ENCODE data around the gene FCRL4. TPM values are rescaled to one million over a fixed set of nuclear protein-coding genes. Genes with fewer than 3 reads are reported as not detected.

FCRL4 gene
- total and polyA plus RNA-seq, 4 donors: 0.05 to 0.57 TPM; not detected in 2

DNA sequence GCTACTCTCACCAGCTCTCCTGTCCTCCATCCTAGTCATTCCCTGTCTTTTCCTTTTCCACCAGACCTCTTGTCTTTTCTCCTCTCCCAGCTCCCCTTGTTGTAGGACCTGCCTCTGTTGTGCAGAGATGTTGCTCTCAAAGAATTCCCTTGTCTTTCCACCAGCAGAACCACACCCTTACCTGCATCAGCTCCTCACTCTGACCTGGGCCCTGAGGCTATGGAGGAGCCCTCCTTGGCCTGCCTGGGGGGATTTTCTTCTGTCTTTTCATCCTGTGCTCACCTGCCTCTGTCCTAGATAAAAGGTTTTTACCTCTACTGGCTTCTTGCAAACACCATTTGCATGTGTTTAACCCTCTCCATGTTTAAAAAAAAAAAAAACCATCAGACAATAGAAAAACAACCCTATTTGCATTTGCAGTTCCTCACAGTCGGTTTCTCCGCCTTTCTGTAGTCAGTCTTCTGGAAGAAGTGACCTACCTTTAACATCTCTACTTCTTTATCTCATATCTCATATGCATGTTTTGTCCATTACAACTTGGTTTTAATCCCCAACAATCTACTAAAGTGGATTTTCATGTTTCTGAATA is 57.6 kb downstream of the FCRL4 start:
- WGBS, 2 donors: 29 to 78% methylated on average over 2 of the region's 2 CpGs
- TF ChIP-seq, protein P1, sequence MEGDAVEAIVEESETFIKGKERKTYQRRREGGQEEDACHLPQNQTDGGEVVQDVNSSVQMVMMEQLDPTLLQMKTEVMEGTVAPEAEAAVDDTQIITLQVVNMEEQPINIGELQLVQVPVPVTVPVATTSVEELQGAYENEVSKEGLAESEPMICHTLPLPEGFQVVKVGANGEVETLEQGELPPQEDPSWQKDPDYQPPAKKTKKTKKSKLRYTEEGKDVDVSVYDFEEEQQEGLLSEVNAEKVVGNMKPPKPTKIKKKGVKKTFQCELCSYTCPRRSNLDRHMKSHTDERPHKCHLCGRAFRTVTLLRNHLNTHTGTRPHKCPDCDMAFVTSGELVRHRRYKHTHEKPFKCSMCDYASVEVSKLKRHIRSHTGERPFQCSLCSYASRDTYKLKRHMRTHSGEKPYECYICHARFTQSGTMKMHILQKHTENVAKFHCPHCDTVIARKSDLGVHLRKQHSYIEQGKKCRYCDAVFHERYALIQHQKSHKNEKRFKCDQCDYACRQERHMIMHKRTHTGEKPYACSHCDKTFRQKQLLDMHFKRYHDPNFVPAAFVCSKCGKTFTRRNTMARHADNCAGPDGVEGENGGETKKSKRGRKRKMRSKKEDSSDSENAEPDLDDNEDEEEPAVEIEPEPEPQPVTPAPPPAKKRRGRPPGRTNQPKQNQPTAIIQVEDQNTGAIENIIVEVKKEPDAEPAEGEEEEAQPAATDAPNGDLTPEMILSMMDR (IDR thresholded peaks at IDR 0.05; ENCODE audit: control extremely low read depth, extremely low read depth): no peak
- ATAC-seq (ENCODE audit: insufficient read depth, low FRiP score): no peak
- no peak for DNase-seq
- H3K4me1 ChIP-seq (ENCODE audit: control insufficient read depth in 5 of 5, insufficient read depth in 5 of 5, low read length in 5 of 5): no peaks in the 10 kb centered on the region
- H3K36me3 ChIP-seq (ENCODE audit: control insufficient read depth in 4 of 4, insufficient read depth in 4 of 4, low read length in 4 of 4): no peaks in the 10 kb centered on the region
- no peak overlapping the region for H3K27ac ChIP-seq (ENCODE audit: low read depth in 1 of 2, low read length in 1 of 2)
- H3K9me3 ChIP-seq (ENCODE audit: control insufficient read depth in 4 of 4, insufficient read depth in 3 of 4, low read length in 3 of 4): no peaks in the 10 kb centered on the region
- H3K4me3 ChIP-seq: no peak overlapping the region
- H3K9ac ChIP-seq (ENCODE audit: insufficient read depth in 1 of 2, low read length in 2 of 2): no peak overlapping the region
- peaks cover 0 to 2% (median 0%) of the 10 kb centered on the region in 3 donors for H3K27me3 ChIP-seq (ENCODE audit: control insufficient read depth in 3 of 3, insufficient read depth in 3 of 3, low read length in 2 of 3)

DNA sequence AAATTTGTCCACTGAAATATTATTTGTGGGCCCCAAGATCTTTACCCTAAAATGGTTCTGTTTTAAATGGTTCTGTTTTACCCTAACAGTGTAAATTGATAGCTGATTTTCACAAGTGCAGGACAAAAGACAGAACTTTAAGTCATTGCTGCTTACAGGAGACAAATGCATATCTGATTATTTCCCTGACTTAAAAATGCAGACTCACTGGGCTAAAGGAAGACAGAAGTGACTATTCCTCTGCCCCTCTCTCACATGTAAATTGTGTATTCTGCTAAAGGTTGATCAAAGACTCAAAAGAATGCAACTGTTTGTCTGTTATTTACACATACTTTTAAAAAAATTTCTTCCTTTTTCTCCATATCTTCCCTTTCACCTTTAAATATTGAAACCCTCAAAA is 58.3 kb downstream of the FCRL4 start:
- no peak for DNase-seq
- Histone ChIP-seq H3K36me3 (ENCODE audit: control insufficient read depth in 4 of 4, insufficient read depth in 4 of 4, low read length in 4 of 4) (no peaks in the 10 kb centered on the region), H3K4me1 (ENCODE audit: control insufficient read depth in 5 of 5, insufficient read depth in 5 of 5, low read length in 5 of 5) (no peaks in the 10 kb centered on the region), H3K9ac (ENCODE audit: insufficient read depth in 1 of 2, low read length in 2 of 2) (no peak overlapping the region), H3K27ac (ENCODE audit: low read depth in 1 of 2, low read length in 1 of 2) (no peak overlapping the region), H3K27me3 (ENCODE audit: control insufficient read depth in 3 of 3, insufficient read depth in 3 of 3, low read length in 2 of 3) (peaks cover 0 to 2% (median 0%) of the 10 kb centered on the region in 3 donors), H3K4me3 (no peak overlapping the region), H3K9me3 (ENCODE audit: control insufficient read depth in 4 of 4, insufficient read depth in 3 of 4, low read length in 3 of 4) (no peaks in the 10 kb centered on the region)
- TF ChIP-seq, protein P1 (IDR thresholded peaks at IDR 0.05; ENCODE audit: control extremely low read depth, extremely low read depth): no peak
- ATAC-seq (ENCODE audit: insufficient read depth, low FRiP score): no peak

DNA sequence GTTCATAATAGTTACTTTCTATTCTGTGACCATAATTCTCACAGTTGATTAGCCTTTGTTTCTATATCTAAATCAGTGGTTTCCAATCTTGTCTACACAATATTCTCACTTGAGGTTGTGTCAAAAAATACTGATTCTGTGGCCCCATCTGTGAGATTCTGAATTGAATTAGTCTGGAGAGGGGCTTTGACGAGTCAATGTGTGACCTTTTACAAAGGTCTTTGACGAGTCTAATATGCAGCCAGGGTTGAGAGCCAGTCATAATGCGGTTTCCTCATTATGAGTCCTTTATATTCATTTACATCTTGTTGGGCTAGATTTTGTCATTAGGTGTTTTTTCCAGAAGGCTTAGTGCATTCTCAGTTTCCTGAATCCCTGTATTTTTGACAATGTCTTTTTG is 65.3 kb downstream of the FCRL4 start:
- ATAC-seq (ENCODE audit: insufficient read depth, low FRiP score): no peak
- TF ChIP-seq, protein P1 (IDR thresholded peaks at IDR 0.05; ENCODE audit: control extremely low read depth, extremely low read depth): no peak
- Histone ChIP-seq H3K27ac (ENCODE audit: low read depth in 1 of 2, low read length in 1 of 2) (no peak overlapping the region), H3K27me3 (ENCODE audit: control insufficient read depth in 3 of 3, insufficient read depth in 3 of 3, low read length in 2 of 3) (no peaks in the 10 kb centered on the region), H3K36me3 (ENCODE audit: control insufficient read depth in 4 of 4, insufficient read depth in 4 of 4, low read length in 4 of 4) (no peaks in the 10 kb centered on the region), H3K4me1 (ENCODE audit: control insufficient read depth in 5 of 5, insufficient read depth in 5 of 5, low read length in 5 of 5) (no peaks in the 10 kb centered on the region), H3K4me3 (no peak overlapping the region), H3K9ac (ENCODE audit: insufficient read depth in 1 of 2, low read length in 2 of 2) (no peak overlapping the region), H3K9me3 (ENCODE audit: control insufficient read depth in 4 of 4, insufficient read depth in 3 of 4, low read length in 3 of 4) (no peaks in the 10 kb centered on the region)
- 87 to 91% methylated on average over 3 of the region's 3 CpGs for WGBS, 2 donors
- DNase-seq: no peak
